Measurements from ENCODE around the gene FERMT1. TPM values are rescaled to one million over a fixed set of nuclear protein-coding genes. Genes with fewer than 3 reads are reported as not detected.
"Not testable (repeated sequence)": the region's sequence is repeated elsewhere in the genome, so short reads cannot be mapped to it uniquely, and the experiment has no call there.

Gene FERMT1
- total RNA-seq, 4 donors from 2014 or later = 0.16 to 2.2 (median 1.0) TPM

GRCh38 chr20:6038256-6038655 is 84.6 kb downstream of the FERMT1 start:
- Histone ChIP-seq H3K27ac (no peak overlapping the region), H3K4me1 (peaks cover 0 to 18% (median 7%) of the 10 kb centered on the region in 3 donors), H3K4me3 (no peak overlapping the region), H3K9me3 (no peaks in the 10 kb centered on the region), H3K36me3 (peaks cover 3 to 83% of the 10 kb centered on the region in 2 donors), H3K27me3 (no peaks in the 10 kb centered on the region)
- no peak for ATAC-seq
- WGBS, 2 donors (ENCODE audit: low coverage in 1 of 2) = 80% methylated on average over 1 of the region's 3 CpGs; no CpG with 5 or more reads in 1 of the 2 donors
- TF ChIP-seq EP300 (IDR thresholded peaks at IDR 0.05) (no peak), CTCF (IDR thresholded peaks at IDR 0.05) (no peak), POLR2A (IDR thresholded peaks at IDR 0.05) (no peak), POLR2AphosphoS5 (IDR thresholded peaks at IDR 0.05) (no peak)

DNA sequence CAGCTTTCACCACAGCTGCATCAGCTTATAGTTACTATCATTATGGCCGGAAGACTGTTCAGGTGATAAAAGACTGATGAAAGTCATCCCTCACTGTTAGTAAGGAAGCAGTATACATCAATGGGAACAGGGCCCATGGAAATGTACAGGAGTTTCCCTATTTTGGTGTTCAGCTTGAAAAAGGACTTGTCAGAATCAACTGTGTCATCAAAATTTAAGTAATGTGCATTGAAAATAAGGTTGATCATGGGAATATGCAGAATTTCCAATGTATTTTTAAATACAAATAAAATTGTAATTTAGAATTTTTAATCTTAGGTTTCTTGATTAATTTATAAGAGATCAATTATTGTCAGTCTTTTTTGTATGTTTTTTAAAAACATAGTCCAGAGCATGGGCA is 85.7 kb downstream of the FERMT1 start:
- H3K27me3 ChIP-seq = no peaks in the 10 kb centered on the region
- H3K27ac ChIP-seq = no peak overlapping the region
- no peak for TF ChIP-seq POLR2AphosphoS5 (IDR thresholded peaks at IDR 0.05)
- TF ChIP-seq CTCF (IDR thresholded peaks at IDR 0.05) = no peak
- no peak for TF ChIP-seq POLR2A (IDR thresholded peaks at IDR 0.05)
- TF ChIP-seq EP300 (IDR thresholded peaks at IDR 0.05) = no peak
- no peaks in the 10 kb centered on the region for H3K9me3 ChIP-seq
- 75 to 100% methylated on average over 1 of the region's 1 CpG for WGBS, 2 donors (ENCODE audit: low coverage in 1 of 2)
- no peak overlapping the region for H3K4me3 ChIP-seq
- H3K4me1 ChIP-seq = peaks cover 0 to 21% (median 7%) of the 10 kb centered on the region in 3 donors
- H3K36me3 ChIP-seq = peaks cover 3 to 76% of the 10 kb centered on the region in 2 donors
- no peak for ATAC-seq

- 89 to 97% methylated on average over 4 of the region's 4 CpGs for WGBS, 2 donors (ENCODE audit: low coverage in 1 of 2)
- Histone ChIP-seq H3K27ac (no peak overlapping the region), H3K36me3 (peaks cover 3 to 67% of the 10 kb centered on the region in 2 donors), H3K4me1 (peaks cover 0 to 21% (median 7%) of the 10 kb centered on the region in 3 donors), H3K4me3 (no peak overlapping the region), H3K27me3 (no peaks in the 10 kb centered on the region), H3K9me3 (no peaks in the 10 kb centered on the region)
- TF ChIP-seq EP300 (IDR thresholded peaks at IDR 0.05) = no peak
- no peak for ATAC-seq
These were observed 86.6 kb downstream of the FERMT1 start for GRCh38 chr20:6036213-6036612.

- no peaks in the 10 kb centered on the region for H3K9me3 ChIP-seq
- ATAC-seq = no peak
- peaks cover 0 to 36% (median 7%) of the 10 kb centered on the region in 3 donors for H3K4me1 ChIP-seq
- no peak overlapping the region for H3K4me3 ChIP-seq
- H3K27me3 ChIP-seq = no peaks in the 10 kb centered on the region
- WGBS, 2 donors (ENCODE audit: low coverage in 1 of 2) = 32 to 37% methylated on average over 2 of the region's 2 CpGs
- H3K36me3 ChIP-seq = peaks cover 3 to 49% of the 10 kb centered on the region in 2 donors
- no peak for TF ChIP-seq EP300 (IDR thresholded peaks at IDR 0.05)
- peak; percentile 57 for TF ChIP-seq POLR2AphosphoS5 (IDR thresholded peaks at IDR 0.05)
- peak overlapping the region in 2 of 4 donors; percentile 11 to 48 for H3K27ac ChIP-seq
These were observed 88.5 kb downstream of the FERMT1 start for GRCh38 chr20:6034134-6034969.

GRCh38 chr20:6032907-6033306 is 89.9 kb downstream of the FERMT1 start:
- WGBS, 2 donors (ENCODE audit: low coverage in 1 of 2) = 95 to 100% methylated on average over 7 to 8 of the region's 8 CpGs
- not testable (repeated sequence) for H3K27ac ChIP-seq, H3K9me3 ChIP-seq, ATAC-seq, H3K4me3 ChIP-seq, H3K27me3 ChIP-seq
- H3K4me1 ChIP-seq = peaks cover 0 to 45% (median 7%) of the 10 kb centered on the region in 3 donors
- H3K36me3 ChIP-seq = peaks cover 3 to 36% of the 10 kb centered on the region in 2 donors

GRCh38 chr20:6030453-6031080 is 92.3 kb downstream of the FERMT1 start:
- WGBS, 2 donors (ENCODE audit: low coverage in 1 of 2) = 73 to 95% methylated on average over 6 of the region's 6 CpGs
- Histone ChIP-seq H3K4me1 (peaks cover 0 to 45% (median 7%) of the 10 kb centered on the region in 3 donors), H3K27me3 (no peaks in the 10 kb centered on the region), H3K4me3 (no peak overlapping the region), H3K9me3 (no peaks in the 10 kb centered on the region), H3K27ac (no peak overlapping the region), H3K36me3 (peaks cover 0 to 27% of the 10 kb centered on the region in 2 donors)
- no peak for TF ChIP-seq POLR2A (IDR thresholded peaks at IDR 0.05)
- TF ChIP-seq CTCF (IDR thresholded peaks at IDR 0.05) = no peak
- TF ChIP-seq EP300 (IDR thresholded peaks at IDR 0.05) = no peak
- TF ChIP-seq POLR2AphosphoS5 (IDR thresholded peaks at IDR 0.05) = no peak
- ATAC-seq = no peak

Measured in gastroesophageal sphincter (tissue), 4 donors.